Measurements from ENCODE around the gene NMBR.
A peak's percentile ranks its signal among the peaks of the same experiment; 100 is the strongest.

NMBR gene

GRCh38 chr6:142187209-142187608, 40.3 kb upstream of the NMBR start (continued):
- TF ChIP-seq GLIS2 (tag by site-specific recombination; IDR thresholded peaks at IDR 0.05) = no peak
- no peak for TF ChIP-seq ZNF133 (tag by site-specific recombination; IDR thresholded peaks at IDR 0.05)
- TF ChIP-seq ZNF555 (tag by site-specific recombination; conservative IDR thresholded peaks at IDR 0.05) = no peak
- TF ChIP-seq ZNF354C (tag by site-specific recombination; IDR thresholded peaks at IDR 0.05; ENCODE audit: borderline replicate concordance, low read depth) = no peak
- no peak for TF ChIP-seq ZBTB6 (tag by site-specific recombination; IDR thresholded peaks at IDR 0.05)
- no peak for TF ChIP-seq SCRT1 (tag by site-specific recombination; IDR thresholded peaks at IDR 0.05; ENCODE audit: borderline replicate concordance)
- TF ChIP-seq ZNF707 (tag by site-specific recombination; IDR thresholded peaks at IDR 0.05) = no peak
- TF ChIP-seq ZNF274 (IDR thresholded peaks at IDR 0.05; ENCODE audit: low read length) = no peak
- TF ChIP-seq ZNF274 (tag by site-specific recombination; IDR thresholded peaks at IDR 0.05; ENCODE audit: borderline replicate concordance) = no peak
- no peak for TF ChIP-seq ZNF175 (tag by site-specific recombination; IDR thresholded peaks at IDR 0.05)
- TF ChIP-seq ZNF629 (tag by site-specific recombination; IDR thresholded peaks at IDR 0.05) = peak; percentile 72
- no peak for TF ChIP-seq ZNF785 (tag by site-specific recombination; IDR thresholded peaks at IDR 0.05)
- no peak for TF ChIP-seq ZNF571 (tag by site-specific recombination; IDR thresholded peaks at IDR 0.05)
- TF ChIP-seq TSHZ1 (tag by site-specific recombination; IDR thresholded peaks at IDR 0.05; ENCODE audit: borderline replicate concordance) = peak; percentile 76; the same call in 1 of the 2 replicates
- peak; percentile 87 for TF ChIP-seq PRDM6 (tag by site-specific recombination; IDR thresholded peaks at IDR 0.05)
- no peak for TF ChIP-seq HIC1 (tag by site-specific recombination; IDR thresholded peaks at IDR 0.05)
- no peak for TF ChIP-seq ELK4 (IDR thresholded peaks at IDR 0.05; ENCODE audit: borderline replicate concordance, low read depth, low read length)
- TF ChIP-seq ZIC2 (tag by site-specific recombination; IDR thresholded peaks at IDR 0.05) = no peak
- TF ChIP-seq SP7 (tag by site-specific recombination; IDR thresholded peaks at IDR 0.05) = peak; percentile 75
- no peak for TF ChIP-seq ZNF701 (tag by site-specific recombination; IDR thresholded peaks at IDR 0.05)
- peak; percentile 93 for TF ChIP-seq MYNN (tag by site-specific recombination; IDR thresholded peaks at IDR 0.05; ENCODE audit: borderline replicate concordance)
- TF ChIP-seq ZNF660 (tag by site-specific recombination; IDR thresholded peaks at IDR 0.05) = peak; percentile 72; the same call in 1 of the 2 replicates
- TF ChIP-seq ZNF19 (tag by site-specific recombination; IDR thresholded peaks at IDR 0.05; ENCODE audit: low read depth) = no peak
- TF ChIP-seq ZNF768 (tag by site-specific recombination; IDR thresholded peaks at IDR 0.05) = no peak
- TF ChIP-seq HOXA7 (CRISPR knock-in tag; IDR thresholded peaks at IDR 0.05; ENCODE audit: borderline replicate concordance) = no peak
- peak; percentile 59; the same call in 1 of the 2 replicates for TF ChIP-seq ZBTB17 (tag by site-specific recombination; IDR thresholded peaks at IDR 0.05)
- no peak for TF ChIP-seq SALL2 (tag by site-specific recombination; IDR thresholded peaks at IDR 0.05; ENCODE audit: borderline replicate concordance)
- peak; percentile 54; the same call in 1 of the 2 replicates for TF ChIP-seq ZNF692 (tag by site-specific recombination; IDR thresholded peaks at IDR 0.05)
- TF ChIP-seq ZNF140 (tag by site-specific recombination; IDR thresholded peaks at IDR 0.05) = no peak
- no peak for TF ChIP-seq OVOL3 (tag by site-specific recombination; IDR thresholded peaks at IDR 0.05)
